ENCODE measurements around the gene BLTP2. TPM values are rescaled to one million over a fixed set of nuclear protein-coding genes. Genes with fewer than 3 reads are reported as not detected.
A peak's percentile ranks its signal among the peaks of the same experiment; 100 is the strongest.
"Not testable (repeated sequence)": the region's sequence is repeated elsewhere in the genome, so short reads cannot be mapped to it uniquely, and the experiment has no call there.

BLTP2 gene
- polyA plus RNA-seq, 3 donors, result 46.8 to 69.2 (median 53.2) TPM

GRCh38 chr17:28662527-28662829, 17.5 kb upstream of the BLTP2 start:
- DNase-seq, result no peak
- Mint-ChIP-seq H3K4me3 (peak overlapping the region; percentile 97 to 99), H3K27ac (peak overlapping the region; percentile 99 to 100 (median 100)), H3K27me3 (ENCODE audit: low read depth in 3 of 3) (peaks cover 0 to 2% (median 0%) of the 10 kb centered on the region in 3 donors), H3K36me3 (peaks cover 37 to 40% of the 10 kb centered on the region in 2 donors), H3K4me1 (peaks cover 35% of the 10 kb centered on the region), H3K9me3 (peaks cover 0 to 7% (median 2%) of the 10 kb centered on the region in 7 donors)
- H3K27me3 ChIP-seq (ENCODE audit: control insufficient read depth in 2 of 2, insufficient read depth in 2 of 2, low read length in 2 of 2), result no peaks in the 10 kb centered on the region
- peak overlapping the region; percentile 92 for H3K9ac ChIP-seq (ENCODE audit: insufficient read depth, low read length, poor library complexity, severe bottlenecking)
- peak overlapping the region; percentile 64 to 91 (median 71) for H3K4me3 ChIP-seq (replicated peaks in 1 of 3; ENCODE audit: low read depth in 2 of 3, low read length in 3 of 3)
- H3K79me2 ChIP-seq (ENCODE audit: insufficient read depth, low read length), result peaks cover 88% of the 10 kb centered on the region
- 0% methylated on average over 7 of the region's 10 CpGs for WGBS (ENCODE audit: insufficient coverage)
- peak overlapping the region; percentile 79 for H3K4me2 ChIP-seq (replicated peaks; ENCODE audit: extremely low read depth, low read length, poor library complexity, severe bottlenecking)
- peak overlapping the region; percentile 93 to 99 for H3K27ac ChIP-seq (ENCODE audit: low read depth in 1 of 2, low read length in 2 of 2)
- intact Hi-C loops (cut with micrococcal nuclease), result loop anchor here in 1 of 2 donors (2.0 to 5.0 kb wide), 2 partner anchors 18 to 55 kb away; partner anchors contain the start of genes BLTP2, RAB34 and RPL23A
- peaks cover 15 to 42% of the 10 kb centered on the region in 2 donors for H3K36me3 ChIP-seq (replicated peaks in 1 of 2; ENCODE audit: control insufficient read depth in 1 of 2, insufficient read depth in 2 of 2, low read length in 2 of 2)
- peaks cover 34% of the 10 kb centered on the region for H4K20me1 ChIP-seq (ENCODE audit: insufficient read depth, low read length)
- H3K9me3 ChIP-seq (replicated peaks in 1 of 2; ENCODE audit: control insufficient read depth in 1 of 2, insufficient read depth in 1 of 2, low read length in 2 of 2), result no peaks in the 10 kb centered on the region
- peaks cover 19 to 24% of the 10 kb centered on the region in 2 donors for H3K4me1 ChIP-seq (ENCODE audit: control insufficient read depth in 1 of 2, insufficient read depth in 2 of 2, low read length in 2 of 2)
- TF ChIP-seq CTCF (IDR thresholded peaks at IDR 0.05), result no peak
- H2AFZ ChIP-seq (ENCODE audit: insufficient read depth, low read depth, low read length, poor library complexity, severe bottlenecking), result peak overlapping the region; percentile 86

GRCh38 chr17:28661635-28662526, 16.9 kb upstream of the BLTP2 start, which contains the start of the genes SDF2 and SUPT6H:
SDF2 (minus strand) TSS chr17:28661906; CDS start chr17:28661876, 30 bp downstream.
SUPT6H (plus strand) TSS chr17:28662205; CDS start chr17:28673402, 11,197 bp downstream.
- Mint-ChIP-seq H3K4me3 (peak within 1 kb of the TSS; percentile 97 to 99), H3K9me3 (peaks cover 0 to 7% (median 2%) of the 10 kb centered on the region in 7 donors), H3K27ac (peak within 1 kb of the TSS; percentile 99 to 100 (median 100)), H3K4me1 (peaks cover 35% of the 10 kb centered on the region), H3K27me3 (ENCODE audit: low read depth in 3 of 3) (peaks cover 0 to 2% (median 0%) of the 10 kb centered on the region in 3 donors), H3K36me3 (peaks cover 39 to 41% of the 10 kb centered on the region in 2 donors)
- Histone ChIP-seq H3K4me2 (replicated peaks; ENCODE audit: extremely low read depth, low read length, poor library complexity, severe bottlenecking) (peak within 1 kb of the TSS; percentile 79), H3K4me1 (ENCODE audit: control insufficient read depth in 1 of 2, insufficient read depth in 2 of 2, low read length in 2 of 2) (peaks cover 19 to 24% of the 10 kb centered on the region in 2 donors), H2AFZ (ENCODE audit: insufficient read depth, low read depth, low read length, poor library complexity, severe bottlenecking) (peak within 1 kb of the TSS; percentile 86), H4K20me1 (ENCODE audit: insufficient read depth, low read length) (peaks cover 32% of the 10 kb centered on the region), H3K4me3 (replicated peaks in 1 of 3; ENCODE audit: low read depth in 2 of 3, low read length in 3 of 3) (peak within 1 kb of the TSS; percentile 64 to 91 (median 71)), H3K27me3 (ENCODE audit: control insufficient read depth in 2 of 2, insufficient read depth in 2 of 2, low read length in 2 of 2) (no peaks in the 10 kb centered on the region), H3K9me3 (replicated peaks in 1 of 2; ENCODE audit: control insufficient read depth in 1 of 2, insufficient read depth in 1 of 2, low read length in 2 of 2) (no peaks in the 10 kb centered on the region), H3K27ac (ENCODE audit: low read depth in 1 of 2, low read length in 2 of 2) (peak within 1 kb of the TSS; percentile 93 to 99), H3K36me3 (replicated peaks in 1 of 2; ENCODE audit: control insufficient read depth in 1 of 2, insufficient read depth in 2 of 2, low read length in 2 of 2) (peaks cover 17 to 44% of the 10 kb centered on the region in 2 donors), H3K9ac (ENCODE audit: insufficient read depth, low read length, poor library complexity, severe bottlenecking) (peak within 1 kb of the TSS; percentile 92), H3K79me2 (ENCODE audit: insufficient read depth, low read length) (peaks cover 91% of the 10 kb centered on the region)
- WGBS (ENCODE audit: insufficient coverage), result 0% methylated on average over 60 of the region's 66 CpGs
- intact Hi-C loops (cut with micrococcal nuclease), result loop anchor here in 1 of 2 donors (2.0 to 5.0 kb wide), 2 partner anchors 17 to 55 kb away; partner anchors contain the start of genes BLTP2, RAB34 and RPL23A
- peak; percentile 88 to 90 (median 88) for DNase-seq
- TF ChIP-seq CTCF (IDR thresholded peaks at IDR 0.05), result no peak

GRCh38 chr17:28659497-28659881, 14.5 kb upstream of the BLTP2 start:
- intact Hi-C loops (cut with micrococcal nuclease); H2AFZ ChIP-seq (ENCODE audit: insufficient read depth, low read depth, low read length, poor library complexity, severe bottlenecking); DNase-seq; H3K27me3 ChIP-seq (ENCODE audit: control insufficient read depth in 2 of 2, insufficient read depth in 2 of 2, low read length in 2 of 2); H3K4me3 ChIP-seq (replicated peaks in 1 of 3; ENCODE audit: low read depth in 2 of 3, low read length in 3 of 3); H3K9me3 ChIP-seq (replicated peaks in 1 of 2; ENCODE audit: control insufficient read depth in 1 of 2, insufficient read depth in 1 of 2, low read length in 2 of 2); H3K9ac ChIP-seq (ENCODE audit: insufficient read depth, low read length, poor library complexity, severe bottlenecking); H3K4me3 Mint-ChIP-seq; H3K4me2 ChIP-seq (replicated peaks; ENCODE audit: extremely low read depth, low read length, poor library complexity, severe bottlenecking); H3K27ac ChIP-seq (ENCODE audit: low read depth in 1 of 2, low read length in 2 of 2); H3K27me3 Mint-ChIP-seq (ENCODE audit: low read depth in 3 of 3); H3K9me3 Mint-ChIP-seq: not testable (repeated sequence)
- Histone ChIP-seq H4K20me1 (ENCODE audit: insufficient read depth, low read length) (peaks cover 28% of the 10 kb centered on the region), H3K79me2 (ENCODE audit: insufficient read depth, low read length) (peaks cover 90% of the 10 kb centered on the region), H3K4me1 (ENCODE audit: control insufficient read depth in 1 of 2, insufficient read depth in 2 of 2, low read length in 2 of 2) (peaks cover 19 to 24% of the 10 kb centered on the region in 2 donors), H3K36me3 (replicated peaks in 1 of 2; ENCODE audit: control insufficient read depth in 1 of 2, insufficient read depth in 2 of 2, low read length in 2 of 2) (peaks cover 21 to 42% of the 10 kb centered on the region in 2 donors)
- Mint-ChIP-seq H3K27ac (peak overlapping the region in 4 of 7 donors; percentile 26 to 100 (median 73)), H3K36me3 (peaks cover 43 to 51% of the 10 kb centered on the region in 2 donors), H3K4me1 (peaks cover 27% of the 10 kb centered on the region)
- 98% methylated on average over 18 of the region's 23 CpGs for WGBS (ENCODE audit: insufficient coverage)
